Left ventricle myocardium inferior (tissue), 1 donor: ENCODE measurements around the gene AURKAIP1. TPM values are rescaled to one million over a fixed set of nuclear protein-coding genes. Genes with fewer than 3 reads are reported as not detected.
A peak's percentile ranks its signal among the peaks of the same experiment; 100 is the strongest.

ENCODE experiments used
- DNase-seq: peaks from one replicate; pipeline ENCODE4 v3.0.0-alpha.2; 2020
- H3K27ac ChIP-seq: fragments of 200-600 bp; replicated peaks from 2 replicates; pipeline ENCODE4 v1.8.0; 2021
- H3K27me3 ChIP-seq: fragments of 200-600 bp; 2 replicates; pipeline ENCODE4 v1.8.0; 2021; ENCODE audit warnings: low read depth
- H3K36me3 ChIP-seq: fragments of 200-600 bp; 2 replicates; pipeline ENCODE4 v1.8.0; 2021
- H3K4me1 ChIP-seq: fragments of 200-600 bp; 2 replicates; pipeline ENCODE4 v1.8.0; 2021
- H3K4me3 ChIP-seq: fragments of 200-600 bp; 2 replicates; pipeline ENCODE4 v1.8.0; 2021; ENCODE audit warnings: mild to moderate bottlenecking, moderate library complexity
- H3K9me3 ChIP-seq: fragments of 200-600 bp; replicated peaks from 2 replicates; pipeline ENCODE4 v1.8.0; 2021
- intact Hi-C: fragments of 100-400 bp; cut with micrococcal nuclease; formaldehyde crosslinking; loops from one replicate; pipeline ENCODE4 v1.11.0; 2022
- total RNA-seq: library from RNA; stranded (reverse); fragmentation: NEBNext Ultra II Directional; extraction: Animal tissue kit (Norgen Biotek cat#: 25700); gene quantifications from one replicate; pipeline ENCODE4 v1.2.1, GENCODE V29; 2021
- TF ChIP-seq, protein P1 (sequence below): fragments of 200-600 bp; IDR thresholded peaks from 2 replicates; pipeline ENCODE4 v1.8.0; 2021; ENCODE audit warnings: antibody characterized with exemption, mild to moderate bottlenecking, borderline replicate concordance
- donor health status: DM: no; HTN: yes; CAD: no; lungs with severe emphysema.

Gene AURKAIP1
- total RNA-seq, 1 donor from 2014 or later = 219 TPM

- Histone ChIP-seq H3K27ac (no peak overlapping the region), H3K9me3 (no peaks in the 10 kb centered on the region), H3K27me3 (peaks cover 10% of the 10 kb centered on the region), H3K36me3 (no peaks in the 10 kb centered on the region), H3K4me3 (no peak overlapping the region), H3K4me1 (peaks cover 13% of the 10 kb centered on the region)
- TF ChIP-seq, protein P1, sequence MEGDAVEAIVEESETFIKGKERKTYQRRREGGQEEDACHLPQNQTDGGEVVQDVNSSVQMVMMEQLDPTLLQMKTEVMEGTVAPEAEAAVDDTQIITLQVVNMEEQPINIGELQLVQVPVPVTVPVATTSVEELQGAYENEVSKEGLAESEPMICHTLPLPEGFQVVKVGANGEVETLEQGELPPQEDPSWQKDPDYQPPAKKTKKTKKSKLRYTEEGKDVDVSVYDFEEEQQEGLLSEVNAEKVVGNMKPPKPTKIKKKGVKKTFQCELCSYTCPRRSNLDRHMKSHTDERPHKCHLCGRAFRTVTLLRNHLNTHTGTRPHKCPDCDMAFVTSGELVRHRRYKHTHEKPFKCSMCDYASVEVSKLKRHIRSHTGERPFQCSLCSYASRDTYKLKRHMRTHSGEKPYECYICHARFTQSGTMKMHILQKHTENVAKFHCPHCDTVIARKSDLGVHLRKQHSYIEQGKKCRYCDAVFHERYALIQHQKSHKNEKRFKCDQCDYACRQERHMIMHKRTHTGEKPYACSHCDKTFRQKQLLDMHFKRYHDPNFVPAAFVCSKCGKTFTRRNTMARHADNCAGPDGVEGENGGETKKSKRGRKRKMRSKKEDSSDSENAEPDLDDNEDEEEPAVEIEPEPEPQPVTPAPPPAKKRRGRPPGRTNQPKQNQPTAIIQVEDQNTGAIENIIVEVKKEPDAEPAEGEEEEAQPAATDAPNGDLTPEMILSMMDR = no peak
- intact Hi-C loops = no loop called here
- DNase-seq = no peak
Observed at GRCh38 chr1:1365875-1366698, 8.9 kb downstream of the AURKAIP1 start.

DNA sequence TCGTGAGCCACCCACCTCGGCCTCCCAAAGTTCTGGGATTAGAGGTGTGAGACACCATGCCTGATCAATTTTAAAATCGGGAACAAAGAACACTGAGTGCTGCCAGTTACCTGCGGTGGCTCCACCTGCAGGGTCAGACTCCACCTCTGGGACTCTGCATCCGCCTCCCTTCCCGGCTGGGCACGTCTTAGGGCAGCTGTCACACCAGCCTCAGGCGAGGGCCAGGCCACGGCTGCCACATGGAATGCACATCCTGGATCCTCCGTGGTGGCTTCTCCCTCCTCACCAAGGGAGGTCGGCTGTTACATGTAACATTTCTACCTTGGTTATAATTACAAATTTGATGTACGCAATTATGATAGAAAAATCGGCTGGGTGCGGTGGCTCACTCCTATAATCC lies 10.7 kb downstream of the AURKAIP1 start:
- intact Hi-C loops = no loop called here

GRCh38 chr1:1361982-1362423 lies 13.0 kb downstream of the AURKAIP1 start:
- TF ChIP-seq, protein P1 = peak; percentile 11
- peaks cover 37% of the 10 kb centered on the region for H3K4me1 ChIP-seq
- DNase-seq = peak; percentile 63
- peaks cover 42% of the 10 kb centered on the region for H3K27me3 ChIP-seq
- H3K36me3 ChIP-seq = no peaks in the 10 kb centered on the region
- H3K9me3 ChIP-seq = no peaks in the 10 kb centered on the region
- peak overlapping the region; percentile 84 for H3K27ac ChIP-seq
- intact Hi-C loops = no loop called here
- H3K4me3 ChIP-seq = no peak overlapping the region

More for the DNA sequence above, 10.7 kb downstream of the AURKAIP1 start:
- Histone ChIP-seq H3K4me3 (no peak overlapping the region), H3K4me1 (peaks cover 27% of the 10 kb centered on the region), H3K27ac (no peak overlapping the region), H3K36me3 (no peaks in the 10 kb centered on the region), H3K9me3 (no peaks in the 10 kb centered on the region), H3K27me3 (peaks cover 20% of the 10 kb centered on the region)
- TF ChIP-seq, protein P1 = no peak
- DNase-seq = no peak

DNA sequence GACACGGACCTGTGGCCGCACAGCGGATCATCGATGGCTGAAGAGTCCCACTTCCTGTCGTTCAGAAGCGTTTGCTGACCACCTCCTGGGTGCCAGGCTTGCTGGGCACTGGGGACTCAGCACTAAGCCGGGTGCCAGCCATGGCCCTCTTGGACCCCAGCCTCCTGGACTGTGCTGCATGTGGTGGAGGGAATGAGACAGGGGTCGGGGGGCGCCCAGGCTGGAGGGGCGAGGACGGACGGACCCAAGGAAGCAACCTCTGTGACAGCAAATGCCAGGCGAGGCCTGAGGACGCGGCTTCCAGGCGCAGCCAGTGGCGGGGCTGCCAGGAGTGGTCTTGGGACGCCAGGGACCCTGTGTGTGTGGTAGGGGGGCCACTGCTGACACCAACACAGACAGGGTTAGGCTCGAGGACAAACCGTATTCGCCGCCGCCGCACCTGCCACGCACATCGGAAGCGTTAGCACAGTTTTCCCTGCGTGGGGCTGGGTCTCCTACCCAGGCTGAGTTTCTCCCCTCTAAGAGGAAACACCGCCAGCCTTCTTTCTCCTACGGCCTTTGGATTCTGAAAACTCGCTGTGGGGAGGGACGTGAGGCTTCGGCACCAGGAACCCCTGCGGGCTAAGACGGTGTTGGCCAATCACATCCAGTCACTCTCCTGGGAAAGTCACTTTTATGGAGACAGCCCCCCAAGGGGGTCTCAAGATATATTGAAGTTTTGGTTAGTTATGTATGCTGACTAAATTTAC lies 13.6 kb downstream of the AURKAIP1 start:
- H3K27me3 ChIP-seq = peaks cover 48% of the 10 kb centered on the region
- TF ChIP-seq, protein P1 = no peak
- no peaks in the 10 kb centered on the region for H3K36me3 ChIP-seq
- peak overlapping the region; percentile 84 for H3K27ac ChIP-seq
- peaks cover 43% of the 10 kb centered on the region for H3K4me1 ChIP-seq
- DNase-seq = no peak
- no peak overlapping the region for H3K4me3 ChIP-seq
- H3K9me3 ChIP-seq = no peaks in the 10 kb centered on the region
- intact Hi-C loops = no loop called here

GRCh38 chr1:1360506-1361169 lies 14.4 kb downstream of the AURKAIP1 start:
- TF ChIP-seq, protein P1 = no peak
- peak overlapping the region; percentile 84 for H3K27ac ChIP-seq
- intact Hi-C loops = no loop called here
- H3K9me3 ChIP-seq = no peaks in the 10 kb centered on the region
- peaks cover 46% of the 10 kb centered on the region for H3K4me1 ChIP-seq
- no peak overlapping the region for H3K4me3 ChIP-seq
- H3K36me3 ChIP-seq = no peaks in the 10 kb centered on the region
- H3K27me3 ChIP-seq = peaks cover 55% of the 10 kb centered on the region
- DNase-seq = peak; percentile 65
